K562 (cell line): Measurements from ENCODE around the gene USP10. TPM values are rescaled to one million over a fixed set of nuclear protein-coding genes. Genes with fewer than 3 reads are reported as not detected.
A peak's percentile ranks its signal among the peaks of the same experiment; 100 is the strongest.

ENCODE experiments used
- ATAC-seq: fragments of 200-7000 bp; cut with Tn5 transposase; 3 replicates; pipeline ENCODE4 v1.9.1; 2020; ENCODE audit warnings: moderate library complexity
- BruUV-seq: library from RNA; stranded (reverse); fragments of 400-500 nt; replicated peaks from 2 replicates; lab custom pipeline; 2021; lab: Mats Ljungman, UMichigan
- CTCF ChIA-PET: fragments of 300-600 bp; formaldehyde crosslinking; extraction: SDS; loops from one replicate; lab custom pipeline; 2021; ENCODE audit warnings: low intra/inter-chr PET ratio; lab: Yijun Ruan, JAX
- POLR2A ChIA-PET: fragments of 300-600, 350-650 bp; sonication (Branson Sonifier 250); formaldehyde crosslinking; extraction: SDS; loops from one replicate; lab custom pipeline; 2021; ENCODE audit warnings: antibody characterized with exemption, inconsistent platforms; lab: Yijun Ruan, JAX
- DNase-seq, 4 experiments: peaks; one replicate each; pipeline versions ENCODE4 v3.0.0 to v3.0.0-alpha.2; 2011 to 2018; ENCODE audit warnings: low spot score in 3 of 4, mixed read lengths in 3 of 4; ENCODE audit errors: extremely low read depth in 1 of 4
- FAIRE-seq: peaks from 2 replicates; lab custom pipeline; 2011; peaks lifted over from hg19 to GRCh38; lab: Jason Lieb, UNC
- H2AFZ ChIP-seq: 2 replicates; pipeline ENCODE4 v1.6.0; 2011; ENCODE audit warnings: low read depth, low read length, control low read depth, inconsistent platforms
- H3K27ac ChIP-seq: fragments of 200-600 bp; 3 replicates; pipeline ENCODE4 v1.8.0; 2011; ENCODE audit warnings: low read depth, mild to moderate bottlenecking, control low read depth, inconsistent platforms, low read length, moderate library complexity, mixed read lengths; ENCODE audit errors: extremely low read depth
- H3K27me3 ChIP-seq, 2 experiments: fragments of 300-600 bp in 1 of 2; 2 replicates in 1 of 2; 3 replicates in 1 of 2; pipeline versions ENCODE4 v1.6.0 to v1.8.0; 2011; ENCODE audit warnings: inconsistent platforms in 2 of 2, low read length in 2 of 2, mild to moderate bottlenecking in 1 of 2, mixed read lengths in 1 of 2, moderate library complexity in 1 of 2; ENCODE audit not compliant: control insufficient read depth in 2 of 2, insufficient read depth in 2 of 2
- H3K36me3 ChIP-seq: fragments of 300-600 bp; 3 replicates; pipeline ENCODE4 v1.8.0; 2011; ENCODE audit warnings: mild to moderate bottlenecking, low read length, inconsistent platforms; ENCODE audit not compliant: control insufficient read depth, insufficient read depth
- H3K4me1 ChIP-seq, 2 experiments: fragments of 200-600 bp in 1 of 2; replicated peaks in 1 of 2; 2 replicates in 1 of 2; 3 replicates in 1 of 2; pipeline versions ENCODE4 v1.5.1 to v1.8.0; 2011; ENCODE audit warnings: inconsistent platforms in 2 of 2, low read length in 2 of 2, mild to moderate bottlenecking in 1 of 2, mixed read lengths in 1 of 2, moderate library complexity in 1 of 2; ENCODE audit not compliant: control insufficient read depth in 2 of 2, insufficient read depth in 2 of 2
- H3K4me2 ChIP-seq: 2 replicates; pipeline ENCODE4 v1.6.1; 2011; ENCODE audit warnings: low read length, control low read depth, inconsistent platforms, mixed read lengths; ENCODE audit not compliant: insufficient read depth
- H3K4me3 ChIP-seq: fragments of 200-600 bp; sonication (generic), shearing (Covaris generic); 2 replicates; pipeline ENCODE4 v1.5.1; 2016; ENCODE audit warnings: control low read depth, inconsistent platforms
- H3K79me2 ChIP-seq: fragments of 200-600 bp; 3 replicates; pipeline ENCODE4 v1.8.0; 2011; ENCODE audit warnings: low read length, inconsistent platforms; ENCODE audit not compliant: control insufficient read depth, insufficient read depth
- H3K9ac ChIP-seq, 2 experiments: 2 replicates each; pipeline versions ENCODE4 v1.6.0 to v1.6.1; 2011; ENCODE audit warnings: low read depth in 2 of 2, low read length in 2 of 2, control low read depth in 1 of 2, inconsistent platforms in 1 of 2, mild to moderate bottlenecking in 1 of 2, mixed read lengths in 1 of 2; ENCODE audit not compliant: insufficient read depth in 1 of 2
- H3K9me1 ChIP-seq: one replicate; pipeline ENCODE4 v1.6.0; 2011; ENCODE audit warnings: inconsistent platforms, mild to moderate bottlenecking, low read length, moderate library complexity; ENCODE audit not compliant: control insufficient read depth, insufficient read depth
- H3K9me3 ChIP-seq: replicated peaks from 2 replicates; pipeline ENCODE4 v1.5.1; 2011; ENCODE audit warnings: low read depth, low read length, inconsistent platforms; ENCODE audit not compliant: control insufficient read depth, insufficient read depth
- H4K20me1 ChIP-seq: replicated peaks from 2 replicates; pipeline ENCODE4 v1.6.1; 2011; ENCODE audit warnings: low read length, inconsistent platforms, mixed read lengths; ENCODE audit not compliant: control insufficient read depth, insufficient read depth
- HMGN3 ChIP-seq: IDR thresholded peaks from 2 replicates; pipeline ENCODE4 v1.6.1; 2011; ENCODE audit warnings: borderline replicate concordance, low read depth, mild to moderate bottlenecking, mixed read lengths, low read length; ENCODE audit not compliant: insufficient read length; ENCODE audit errors: extremely low read depth
- KAT7 ChIP-seq: sonication (generic); formaldehyde crosslinking; IDR thresholded peaks from 2 replicates; pipeline ENCODE4 v1.8.0; 2022; ENCODE audit warnings: missing genetic modification reagents, mild to moderate bottlenecking, borderline replicate concordance
- LEF1 ChIP-seq: fragments of 450-650 bp; IDR thresholded peaks from 2 replicates; pipeline ENCODE4 v1.6.1; 2016; ENCODE audit warnings: mild to moderate bottlenecking
- NUFIP1 ChIP-seq: fragments of 450-650 bp; IDR thresholded peaks from 2 replicates; pipeline ENCODE4 v1.6.1; 2018; ENCODE audit not compliant: partially characterized antibody
- PHF21A ChIP-seq: fragments of 450-650 bp; IDR thresholded peaks from 2 replicates; pipeline ENCODE4 v1.6.1; 2017; ENCODE audit warnings: low read depth, borderline replicate concordance
- POLR2A ChIP-seq: fragments of 450-650 bp; conservative IDR thresholded peaks from 2 replicates; pipeline ENCODE4 v1.6.1; 2016
- ZNF232 ChIP-seq: sonication (generic); formaldehyde crosslinking; IDR thresholded peaks from 2 replicates; pipeline ENCODE4 v1.8.0; 2022; ENCODE audit warnings: mild to moderate bottlenecking, missing genetic modification reagents
- ZNF445 ChIP-seq: fragments of 250-450 bp; sonication (Bioruptor Pico); IDR thresholded peaks from 2 replicates; pipeline ENCODE4 v1.4.0; 2020; ENCODE audit warnings: low read depth, mild to moderate bottlenecking, moderate library complexity
- WGBS: fragments of 100-300 bp; shearing (Covaris generic); methylation state at CpG from one replicate; pipeline ENCODE4 v1.1.6; 2016; ENCODE audit warnings: low coverage, mixed read lengths; ENCODE audit not compliant: insufficient coverage; ENCODE audit errors: missing lambda C conversion rate; 5-methylcytosine and 5-hydroxymethylcytosine counted together
- in situ Hi-C: fragments of 300-500 bp; cut with MboI; formaldehyde crosslinking; loops from 4 replicates; pipeline ENCODE4 v1.15.0; 2018; ENCODE audit warnings: inconsistent platforms, mixed read lengths
- intact Hi-C: fragments of 100-400 bp; cut with micrococcal nuclease; formaldehyde crosslinking; loops from 2 replicates; pipeline ENCODE4 v1.14.2; 2022
- polyA plus RNA-seq, 8 experiments: library from polyadenylated mRNA; depleted of rRNA in 4 of 8; stranded (reverse) in 5 of 8; unstranded in 3 of 8; fragments of >200 nt; fragmentation: Nextera tagmentation in 2 of 8; fragmentation: Illumina TruSeq in 1 of 8; extraction: Ambion mirVana in 2 of 8; extraction: Trizol in 1 of 8; gene quantifications; 2 replicates each; pipeline versions ENCODE4 v1.2.1 to v1.2.3, GENCODE V29; 2011 to 2014; ENCODE audit warnings: inconsistent platforms in 1 of 8, missing spikeins in 1 of 8
- total RNA-seq, 7 experiments: library from RNA; depleted of rRNA in 6 of 7; stranded (reverse); fragments of >200 nt in 6 of 7; fragmentation: Illumina TruSeq in 2 of 7; extraction: Trizol in 2 of 7; gene quantifications; 2 replicates each; pipeline versions ENCODE4 v1.2.1 to v1.2.3, GENCODE V29; 2011 to 2021; ENCODE audit warnings: low replicate concordance in 1 of 7
- TF ChIP-seq, protein P1 (sequence below), 2 experiments: fragments of 450-650 bp; IDR thresholded peaks; 2 replicates each; pipeline ENCODE4 v1.6.1; 2016
- TF ChIP-seq, protein P2 (sequence below): sonication (generic); formaldehyde crosslinking; IDR thresholded peaks from 2 replicates; pipeline ENCODE4 v1.8.1; 2023; ENCODE audit warnings: mild to moderate bottlenecking, missing genetic modification reagents, moderate library complexity
- TF ChIP-seq, protein P3 (sequence below): sonication (generic); formaldehyde crosslinking; IDR thresholded peaks from 2 replicates; pipeline ENCODE4 v1.8.1; 2023; ENCODE audit warnings: mild to moderate bottlenecking, missing genetic modification reagents
- TF ChIP-seq, protein P4 (sequence below): fragments of 450-650 bp; formaldehyde crosslinking; IDR thresholded peaks from 2 replicates; pipeline ENCODE4 v1.4.0; 2020; ENCODE audit warnings: mild to moderate bottlenecking, moderate library complexity
- TF ChIP-seq, protein P5 (sequence below): IDR thresholded peaks from 2 replicates; pipeline ENCODE4 v1.6.1; 2011; ENCODE audit warnings: borderline replicate concordance, low read depth, mild to moderate bottlenecking, moderate library complexity, low read length; ENCODE audit not compliant: insufficient read depth, poor library complexity, severe bottlenecking

USP10 gene
- total and polyA plus RNA-seq, 9 of the 15 experiments (the other 6 are each of a cell fraction or from before 2014, with no cell fraction given), result 61.7 to 197 (median 116) TPM

DNA sequence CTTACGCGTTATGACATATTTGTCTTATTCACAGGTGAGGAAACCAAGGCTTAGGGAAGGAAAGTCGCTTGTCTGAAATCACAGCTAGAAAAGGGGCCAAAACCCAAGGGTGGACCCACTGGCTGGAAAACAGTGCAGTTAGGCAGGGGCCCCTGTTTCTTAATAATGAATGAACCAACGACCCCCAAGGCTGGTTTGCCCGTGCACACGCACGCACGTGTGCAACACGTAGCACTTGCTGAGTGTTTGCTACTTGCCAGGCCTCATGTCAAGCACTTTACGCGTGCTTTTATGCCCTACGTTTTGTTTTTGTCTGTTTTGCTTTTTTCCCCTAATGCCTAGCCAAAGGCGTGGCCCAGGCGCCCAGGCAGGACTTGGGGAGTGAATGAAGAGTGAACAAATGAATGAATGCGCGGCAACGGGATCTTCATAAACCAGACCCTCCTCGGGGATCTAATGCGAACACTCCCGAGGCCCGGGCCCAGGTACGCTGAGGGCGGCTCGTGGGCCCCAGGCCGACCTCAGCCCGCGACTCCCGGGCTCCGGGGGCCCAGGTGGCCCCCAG lies 571 bp upstream of the USP10 start:
- Histone ChIP-seq H3K27ac (peak overlapping the region; percentile 90), H4K20me1 (peaks cover 28% of the 10 kb centered on the region), H3K4me3 (peak overlapping the region; percentile 99), H3K9me3 (no peaks in the 10 kb centered on the region), H3K4me2 (peak overlapping the region; percentile 95), H3K9me1 (peaks cover 2% of the 10 kb centered on the region), H3K79me2 (peaks cover 51% of the 10 kb centered on the region), H3K36me3 (peaks cover 16% of the 10 kb centered on the region), H3K4me1 (peaks cover 25 to 30% of the 10 kb centered on the region in 2 experiments), H2AFZ (peak overlapping the region; percentile 96), H3K27me3 (no peaks in the 10 kb centered on the region), H3K9ac (peak overlapping the region; percentile 65 to 100)
- TSS peak; percentile 96 for BruUV-seq
- CTCF ChIA-PET, result no interaction called here
- 15% methylated on average over 29 of the region's 29 CpGs for WGBS
- POLR2A ChIA-PET, result interaction anchor here (1.6 kb wide), 1 partner anchor 11 kb away, joined by 16 read pairs; no protein-coding TSS in a partner anchor
- DNase-seq (peak in 2 of 4 experiments; percentile 39 to 59), FAIRE-seq (peak; percentile 6), ATAC-seq (peak; percentile 40)
- in situ Hi-C loops (no loop called here), intact Hi-C loops (no loop called here)
- TF ChIP-seq, protein P1, sequence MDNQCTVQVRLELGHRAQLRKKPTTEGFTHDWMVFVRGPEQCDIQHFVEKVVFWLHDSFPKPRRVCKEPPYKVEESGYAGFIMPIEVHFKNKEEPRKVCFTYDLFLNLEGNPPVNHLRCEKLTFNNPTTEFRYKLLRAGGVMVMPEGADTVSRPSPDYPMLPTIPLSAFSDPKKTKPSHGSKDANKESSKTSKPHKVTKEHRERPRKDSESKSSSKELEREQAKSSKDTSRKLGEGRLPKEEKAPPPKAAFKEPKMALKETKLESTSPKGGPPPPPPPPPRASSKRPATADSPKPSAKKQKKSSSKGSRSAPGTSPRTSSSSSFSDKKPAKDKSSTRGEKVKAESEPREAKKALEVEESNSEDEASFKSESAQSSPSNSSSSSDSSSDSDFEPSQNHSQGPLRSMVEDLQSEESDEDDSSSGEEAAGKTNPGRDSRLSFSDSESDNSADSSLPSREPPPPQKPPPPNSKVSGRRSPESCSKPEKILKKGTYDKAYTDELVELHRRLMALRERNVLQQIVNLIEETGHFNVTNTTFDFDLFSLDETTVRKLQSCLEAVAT (IDR thresholded peaks at IDR 0.05), result no peak
- TF ChIP-seq PHF21A (0 out of 2 replicates have a peak, but pooled peaks have one; percentile 53), HMGN3 (no peak), NUFIP1 (no peak), POLR2A (no peak), KAT7 (peak; percentile 78; the same call in 1 of the 2 replicates), ZNF445 (no peak), ZNF232 (CRISPR knock-in tag) (peak; percentile 60; the same call in 1 of the 2 replicates), LEF1 (no peak)
- TF ChIP-seq, protein P2, sequence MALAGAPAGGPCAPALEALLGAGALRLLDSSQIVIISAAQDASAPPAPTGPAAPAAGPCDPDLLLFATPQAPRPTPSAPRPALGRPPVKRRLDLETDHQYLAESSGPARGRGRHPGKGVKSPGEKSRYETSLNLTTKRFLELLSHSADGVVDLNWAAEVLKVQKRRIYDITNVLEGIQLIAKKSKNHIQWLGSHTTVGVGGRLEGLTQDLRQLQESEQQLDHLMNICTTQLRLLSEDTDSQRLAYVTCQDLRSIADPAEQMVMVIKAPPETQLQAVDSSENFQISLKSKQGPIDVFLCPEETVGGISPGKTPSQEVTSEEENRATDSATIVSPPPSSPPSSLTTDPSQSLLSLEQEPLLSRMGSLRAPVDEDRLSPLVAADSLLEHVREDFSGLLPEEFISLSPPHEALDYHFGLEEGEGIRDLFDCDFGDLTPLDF (CRISPR knock-in tag), result no peak
- TF ChIP-seq, protein P3, sequence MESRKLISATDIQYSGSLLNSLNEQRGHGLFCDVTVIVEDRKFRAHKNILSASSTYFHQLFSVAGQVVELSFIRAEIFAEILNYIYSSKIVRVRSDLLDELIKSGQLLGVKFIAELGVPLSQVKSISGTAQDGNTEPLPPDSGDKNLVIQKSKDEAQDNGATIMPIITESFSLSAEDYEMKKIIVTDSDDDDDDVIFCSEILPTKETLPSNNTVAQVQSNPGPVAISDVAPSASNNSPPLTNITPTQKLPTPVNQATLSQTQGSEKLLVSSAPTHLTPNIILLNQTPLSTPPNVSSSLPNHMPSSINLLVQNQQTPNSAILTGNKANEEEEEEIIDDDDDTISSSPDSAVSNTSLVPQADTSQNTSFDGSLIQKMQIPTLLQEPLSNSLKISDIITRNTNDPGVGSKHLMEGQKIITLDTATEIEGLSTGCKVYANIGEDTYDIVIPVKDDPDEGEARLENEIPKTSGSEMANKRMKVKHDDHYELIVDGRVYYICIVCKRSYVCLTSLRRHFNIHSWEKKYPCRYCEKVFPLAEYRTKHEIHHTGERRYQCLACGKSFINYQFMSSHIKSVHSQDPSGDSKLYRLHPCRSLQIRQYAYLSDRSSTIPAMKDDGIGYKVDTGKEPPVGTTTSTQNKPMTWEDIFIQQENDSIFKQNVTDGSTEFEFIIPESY (CRISPR knock-in tag), result peak; percentile 30; the same call in 1 of the 2 replicates
- TF ChIP-seq, protein P4, sequence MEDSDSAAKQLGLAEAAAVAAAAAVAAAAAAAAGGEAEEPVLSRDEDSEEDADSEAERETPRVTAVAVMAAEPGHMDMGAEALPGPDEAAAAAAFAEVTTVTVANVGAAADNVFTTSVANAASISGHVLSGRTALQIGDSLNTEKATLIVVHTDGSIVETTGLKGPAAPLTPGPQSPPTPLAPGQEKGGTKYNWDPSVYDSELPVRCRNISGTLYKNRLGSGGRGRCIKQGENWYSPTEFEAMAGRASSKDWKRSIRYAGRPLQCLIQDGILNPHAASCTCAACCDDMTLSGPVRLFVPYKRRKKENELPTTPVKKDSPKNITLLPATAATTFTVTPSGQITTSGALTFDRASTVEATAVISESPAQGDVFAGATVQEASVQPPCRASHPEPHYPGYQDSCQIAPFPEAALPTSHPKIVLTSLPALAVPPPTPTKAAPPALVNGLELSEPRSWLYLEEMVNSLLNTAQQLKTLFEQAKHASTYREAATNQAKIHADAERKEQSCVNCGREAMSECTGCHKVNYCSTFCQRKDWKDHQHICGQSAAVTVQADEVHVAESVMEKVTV (CRISPR knock-in tag), result no peak
- TF ChIP-seq, protein P5, sequence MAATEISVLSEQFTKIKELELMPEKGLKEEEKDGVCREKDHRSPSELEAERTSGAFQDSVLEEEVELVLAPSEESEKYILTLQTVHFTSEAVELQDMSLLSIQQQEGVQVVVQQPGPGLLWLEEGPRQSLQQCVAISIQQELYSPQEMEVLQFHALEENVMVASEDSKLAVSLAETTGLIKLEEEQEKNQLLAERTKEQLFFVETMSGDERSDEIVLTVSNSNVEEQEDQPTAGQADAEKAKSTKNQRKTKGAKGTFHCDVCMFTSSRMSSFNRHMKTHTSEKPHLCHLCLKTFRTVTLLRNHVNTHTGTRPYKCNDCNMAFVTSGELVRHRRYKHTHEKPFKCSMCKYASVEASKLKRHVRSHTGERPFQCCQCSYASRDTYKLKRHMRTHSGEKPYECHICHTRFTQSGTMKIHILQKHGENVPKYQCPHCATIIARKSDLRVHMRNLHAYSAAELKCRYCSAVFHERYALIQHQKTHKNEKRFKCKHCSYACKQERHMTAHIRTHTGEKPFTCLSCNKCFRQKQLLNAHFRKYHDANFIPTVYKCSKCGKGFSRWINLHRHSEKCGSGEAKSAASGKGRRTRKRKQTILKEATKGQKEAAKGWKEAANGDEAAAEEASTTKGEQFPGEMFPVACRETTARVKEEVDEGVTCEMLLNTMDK, result no peak
